ENCODE data around the gene LOXHD1. TPM values are rescaled to one million over a fixed set of nuclear protein-coding genes. Genes with fewer than 3 reads are reported as not detected.

The LOXHD1 gene
- total RNA-seq, 1 experiment from 2014 or later, result not detected

GRCh38 chr18:46565256-46565655 is 91.8 kb downstream of the LOXHD1 start:
- no peak overlapping the region for H3K4me3 ChIP-seq (ENCODE audit: low read depth in 2 of 2, low read length in 2 of 2)
- H3K36me3 ChIP-seq (ENCODE audit: control insufficient read depth, insufficient read depth, low read length), result no peaks in the 10 kb centered on the region
- CTCF ChIA-PET, result no interaction called here
- TF ChIP-seq TCF7L2 (IDR thresholded peaks at IDR 0.05; ENCODE audit: low read depth, low read length) (no peak), SIN3A (IDR thresholded peaks at IDR 0.05; ENCODE audit: borderline replicate concordance, insufficient read depth, low read depth, low read length) (no peak), POLR2AphosphoS5 (IDR thresholded peaks at IDR 0.05; ENCODE audit: low read depth, low read length) (no peak), REST (IDR thresholded peaks at IDR 0.05; ENCODE audit: insufficient read depth in 1 of 2, low read depth in 2 of 2, low read length in 1 of 2) (no peak)
- TF ChIP-seq, protein P1, sequence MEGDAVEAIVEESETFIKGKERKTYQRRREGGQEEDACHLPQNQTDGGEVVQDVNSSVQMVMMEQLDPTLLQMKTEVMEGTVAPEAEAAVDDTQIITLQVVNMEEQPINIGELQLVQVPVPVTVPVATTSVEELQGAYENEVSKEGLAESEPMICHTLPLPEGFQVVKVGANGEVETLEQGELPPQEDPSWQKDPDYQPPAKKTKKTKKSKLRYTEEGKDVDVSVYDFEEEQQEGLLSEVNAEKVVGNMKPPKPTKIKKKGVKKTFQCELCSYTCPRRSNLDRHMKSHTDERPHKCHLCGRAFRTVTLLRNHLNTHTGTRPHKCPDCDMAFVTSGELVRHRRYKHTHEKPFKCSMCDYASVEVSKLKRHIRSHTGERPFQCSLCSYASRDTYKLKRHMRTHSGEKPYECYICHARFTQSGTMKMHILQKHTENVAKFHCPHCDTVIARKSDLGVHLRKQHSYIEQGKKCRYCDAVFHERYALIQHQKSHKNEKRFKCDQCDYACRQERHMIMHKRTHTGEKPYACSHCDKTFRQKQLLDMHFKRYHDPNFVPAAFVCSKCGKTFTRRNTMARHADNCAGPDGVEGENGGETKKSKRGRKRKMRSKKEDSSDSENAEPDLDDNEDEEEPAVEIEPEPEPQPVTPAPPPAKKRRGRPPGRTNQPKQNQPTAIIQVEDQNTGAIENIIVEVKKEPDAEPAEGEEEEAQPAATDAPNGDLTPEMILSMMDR (IDR thresholded peaks at IDR 0.05), result no peak
- DNase-seq (ENCODE audit: low read depth, low spot score), result no peak
- intact Hi-C loops (cut with micrococcal nuclease; ENCODE audit: unreplicated experiment), result no loop called here
- H3K9me3 ChIP-seq (ENCODE audit: control insufficient read depth, insufficient read depth, low read depth, low read length), result no peaks in the 10 kb centered on the region
- in situ Hi-C loops (cut with HindIII; ENCODE audit: low pct_unique_long_range_greater_than_20kb, low sequenced_read_pairs), result no loop called here
- POLR2A ChIA-PET, result no interaction called here
- BruUV-seq (replicated peaks), result no TSS peak
- H3K4me1 ChIP-seq (ENCODE audit: control insufficient read depth, insufficient read depth, low read length), result no peaks in the 10 kb centered on the region
- ATAC-seq, result no peak
- H3K27ac ChIP-seq (ENCODE audit: low read length), result no peak overlapping the region
- peaks cover 2% of the 10 kb centered on the region; the same call in 1 of the 2 replicates for H3K27me3 ChIP-seq (ENCODE audit: control insufficient read depth, insufficient read depth, low read length)

GRCh38 chr18:46563317-46563716 is 93.7 kb downstream of the LOXHD1 start:
- TF ChIP-seq POLR2AphosphoS5 (IDR thresholded peaks at IDR 0.05; ENCODE audit: low read depth, low read length) (no peak), REST (IDR thresholded peaks at IDR 0.05; ENCODE audit: insufficient read depth in 1 of 2, low read depth in 2 of 2, low read length in 1 of 2) (no peak), SIN3A (IDR thresholded peaks at IDR 0.05; ENCODE audit: borderline replicate concordance, insufficient read depth, low read depth, low read length) (no peak), TCF7L2 (IDR thresholded peaks at IDR 0.05; ENCODE audit: low read depth, low read length) (no peak)
- TF ChIP-seq, protein P1 (IDR thresholded peaks at IDR 0.05), result no peak
- Histone ChIP-seq H3K9me3 (ENCODE audit: control insufficient read depth, insufficient read depth, low read depth, low read length) (no peaks in the 10 kb centered on the region), H3K27me3 (ENCODE audit: control insufficient read depth, insufficient read depth, low read length) (peaks cover 2% of the 10 kb centered on the region; the same call in 1 of the 2 replicates), H3K4me3 (ENCODE audit: low read depth in 2 of 2, low read length in 2 of 2) (no peak overlapping the region), H3K36me3 (ENCODE audit: control insufficient read depth, insufficient read depth, low read length) (no peaks in the 10 kb centered on the region), H3K4me1 (ENCODE audit: control insufficient read depth, insufficient read depth, low read length) (no peaks in the 10 kb centered on the region), H3K27ac (ENCODE audit: low read length) (no peak overlapping the region)
- POLR2A ChIA-PET, result no interaction called here
- BruUV-seq (replicated peaks), result no TSS peak
- intact Hi-C loops (cut with micrococcal nuclease; ENCODE audit: unreplicated experiment), result no loop called here
- no peak for DNase-seq (ENCODE audit: low read depth, low spot score)
- in situ Hi-C loops (cut with HindIII; ENCODE audit: low pct_unique_long_range_greater_than_20kb, low sequenced_read_pairs), result no loop called here
- ATAC-seq, result no peak
- CTCF ChIA-PET, result no interaction called here

Measured in Panc1 (cell line).